ENCODE measurements around the gene LCTL.

Gene LCTL, protein sequence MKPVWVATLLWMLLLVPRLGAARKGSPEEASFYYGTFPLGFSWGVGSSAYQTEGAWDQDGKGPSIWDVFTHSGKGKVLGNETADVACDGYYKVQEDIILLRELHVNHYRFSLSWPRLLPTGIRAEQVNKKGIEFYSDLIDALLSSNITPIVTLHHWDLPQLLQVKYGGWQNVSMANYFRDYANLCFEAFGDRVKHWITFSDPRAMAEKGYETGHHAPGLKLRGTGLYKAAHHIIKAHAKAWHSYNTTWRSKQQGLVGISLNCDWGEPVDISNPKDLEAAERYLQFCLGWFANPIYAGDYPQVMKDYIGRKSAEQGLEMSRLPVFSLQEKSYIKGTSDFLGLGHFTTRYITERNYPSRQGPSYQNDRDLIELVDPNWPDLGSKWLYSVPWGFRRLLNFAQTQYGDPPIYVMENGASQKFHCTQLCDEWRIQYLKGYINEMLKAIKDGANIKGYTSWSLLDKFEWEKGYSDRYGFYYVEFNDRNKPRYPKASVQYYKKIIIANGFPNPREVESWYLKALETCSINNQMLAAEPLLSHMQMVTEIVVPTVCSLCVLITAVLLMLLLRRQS

DNA sequence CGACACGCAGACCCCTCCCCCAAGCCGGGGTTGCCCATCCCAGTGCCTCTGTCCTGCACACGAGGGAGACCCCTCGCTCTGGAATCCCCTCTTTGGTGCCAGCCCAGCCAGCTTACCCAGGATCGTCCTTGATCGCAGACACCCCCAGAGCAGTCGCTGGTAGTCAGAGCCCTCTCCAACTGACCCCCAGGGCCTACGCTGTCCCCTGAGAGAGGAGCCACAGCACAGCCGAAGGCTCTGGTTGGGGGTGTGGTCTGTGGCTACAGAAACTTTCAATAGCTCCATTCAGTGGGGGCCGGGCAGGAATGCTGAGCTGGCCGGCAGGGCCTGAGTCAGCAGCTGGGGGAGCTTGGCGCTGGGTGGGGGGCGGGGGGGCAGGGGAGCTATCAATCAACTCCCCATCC, at the start of gene LCTL:
TSS of gene LCTL (minus strand) at position 258 of the 404 bp plus-strand sequence. CDS start 633 bp downstream, outside the sequence.
- DNase-seq: no peak

DNA sequence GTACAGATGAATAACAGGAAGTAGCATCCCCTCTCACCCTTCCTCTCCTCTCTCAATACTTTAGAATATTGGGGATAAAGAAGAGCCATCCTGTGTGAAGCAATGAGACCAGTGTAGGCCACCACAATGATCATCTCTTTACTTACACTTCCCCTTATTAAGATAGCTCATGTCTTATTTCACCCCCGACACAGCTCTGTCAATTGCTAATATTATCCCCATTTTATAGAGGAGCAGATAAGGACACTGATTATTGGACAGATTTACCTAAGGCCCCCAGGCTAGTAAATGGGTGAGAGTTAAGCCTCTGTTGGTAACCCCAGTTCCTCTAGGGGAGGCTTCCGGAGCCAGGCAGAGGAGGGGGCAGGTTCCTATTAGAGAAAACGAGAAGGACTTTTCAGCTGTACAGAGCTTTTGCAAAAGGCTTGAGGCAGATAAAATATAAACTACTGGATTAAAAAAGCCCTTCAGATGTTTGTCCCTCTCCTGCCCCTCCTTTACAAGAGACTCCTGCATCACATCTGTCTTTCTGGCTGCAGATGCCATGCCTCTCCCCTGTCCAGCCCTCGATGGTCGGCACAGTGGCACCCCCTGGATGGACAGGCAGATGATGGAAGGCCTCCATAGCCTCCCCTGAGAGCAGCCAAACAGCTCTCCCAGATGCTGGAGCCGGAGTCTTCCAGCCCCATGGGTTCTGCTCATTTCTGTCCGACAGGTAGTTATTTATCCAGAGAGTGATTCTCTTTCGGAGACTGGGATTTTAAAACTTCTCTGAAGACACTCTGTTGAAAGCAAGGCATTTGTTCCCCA, 49.4 kb upstream of the LCTL start:
- no peak for DNase-seq

DNA sequence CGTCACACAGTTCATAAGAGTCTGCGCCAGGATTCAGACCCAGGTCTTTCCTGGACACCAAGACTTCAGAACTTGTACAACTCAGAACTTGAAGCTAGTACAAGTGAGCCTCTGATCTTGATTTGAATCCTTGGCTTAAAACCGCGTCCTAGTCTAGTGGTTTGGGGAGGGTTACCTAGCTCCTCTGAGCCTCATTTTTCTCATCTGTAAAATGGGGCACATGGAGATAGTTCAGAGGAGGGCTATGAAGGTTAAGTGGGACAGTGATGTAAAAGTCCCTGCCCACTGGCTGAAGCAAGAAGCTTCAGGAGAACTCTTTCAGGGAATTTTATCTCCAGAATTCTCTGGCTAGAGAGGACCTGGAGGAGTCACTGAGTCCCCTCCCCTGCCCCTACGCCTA, 48.7 kb upstream of the LCTL start:
- no peak for DNase-seq

DNA sequence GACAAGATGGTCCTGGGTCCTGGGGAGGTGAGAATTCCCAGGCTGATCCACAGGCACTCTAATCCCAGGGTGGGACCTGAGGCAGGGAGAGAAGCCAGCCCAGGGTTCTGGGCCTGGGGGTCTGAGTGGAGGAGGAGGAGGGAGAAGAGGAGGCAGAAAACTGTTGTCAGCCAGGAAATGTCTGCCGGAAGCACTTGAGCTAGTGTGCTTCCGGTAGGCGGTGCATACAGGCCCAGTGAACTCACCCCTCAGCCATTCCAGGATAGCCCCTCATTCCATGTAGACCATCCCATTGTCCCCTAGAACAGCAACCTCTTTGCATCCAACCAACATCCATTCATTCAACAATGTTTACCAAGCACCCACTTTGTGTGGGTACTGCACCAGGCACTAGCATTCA, 47.9 kb upstream of the LCTL start:
- no peak for DNase-seq

DNA sequence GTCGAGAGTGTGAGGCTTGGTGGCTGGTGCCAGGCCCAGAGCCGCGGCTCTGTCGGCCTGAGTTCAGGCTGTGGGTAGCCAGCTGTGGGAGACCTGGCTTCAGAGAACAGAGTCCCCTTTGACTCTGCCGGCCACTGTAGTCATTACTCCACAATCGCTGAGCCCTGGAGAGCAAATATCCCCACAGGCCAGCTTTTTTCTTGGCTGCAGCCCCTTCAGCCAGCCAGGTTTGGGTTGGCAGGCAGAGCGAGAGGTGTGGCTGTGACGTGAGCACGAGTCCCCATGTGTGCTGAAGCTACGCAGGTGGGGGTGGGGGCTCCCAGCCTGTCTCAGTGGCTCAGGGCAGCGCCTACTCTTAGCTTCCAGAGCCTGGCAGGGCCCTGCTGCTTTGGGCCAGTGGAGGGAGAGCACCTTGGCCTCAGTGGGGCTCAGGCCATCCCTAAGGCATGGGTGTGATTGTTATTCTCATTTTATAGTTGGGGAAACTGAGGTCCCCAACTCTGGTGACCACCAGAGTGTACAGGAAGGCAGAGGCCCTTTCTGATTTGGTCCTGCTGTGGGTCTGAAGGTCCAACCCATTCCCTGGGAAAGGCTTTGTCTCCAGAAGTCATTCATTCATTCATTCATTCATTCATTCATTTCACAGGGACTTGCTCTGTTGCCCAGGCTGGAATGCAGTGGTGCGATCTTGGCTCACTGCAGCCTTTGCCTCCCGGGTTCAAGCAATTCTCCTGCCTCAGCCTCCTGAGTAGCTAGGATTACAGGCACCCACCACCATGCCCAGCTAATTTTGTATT, 45.7 kb upstream of the LCTL start:
- no peak for DNase-seq

DNA sequence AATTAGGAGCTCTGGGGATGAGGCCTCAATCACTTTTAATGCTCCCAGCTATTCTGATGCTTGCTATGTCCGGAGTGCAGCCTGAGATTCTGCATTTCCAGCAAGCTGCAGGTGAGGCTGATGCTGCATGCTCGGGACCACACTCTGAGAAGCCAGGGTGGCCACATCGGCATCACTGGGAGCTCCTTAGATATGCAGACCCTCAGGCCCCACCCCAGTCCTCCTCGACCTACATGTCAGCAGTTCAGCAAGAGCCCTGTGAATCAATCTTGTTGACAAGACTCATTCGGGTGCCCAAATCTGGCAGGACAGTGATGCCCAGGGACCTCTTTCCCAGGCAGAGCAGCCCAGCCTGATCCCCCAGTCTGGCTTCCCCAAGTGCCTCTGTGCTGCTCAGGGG, 44.1 kb upstream of the LCTL start:
- no peak for DNase-seq

DNA sequence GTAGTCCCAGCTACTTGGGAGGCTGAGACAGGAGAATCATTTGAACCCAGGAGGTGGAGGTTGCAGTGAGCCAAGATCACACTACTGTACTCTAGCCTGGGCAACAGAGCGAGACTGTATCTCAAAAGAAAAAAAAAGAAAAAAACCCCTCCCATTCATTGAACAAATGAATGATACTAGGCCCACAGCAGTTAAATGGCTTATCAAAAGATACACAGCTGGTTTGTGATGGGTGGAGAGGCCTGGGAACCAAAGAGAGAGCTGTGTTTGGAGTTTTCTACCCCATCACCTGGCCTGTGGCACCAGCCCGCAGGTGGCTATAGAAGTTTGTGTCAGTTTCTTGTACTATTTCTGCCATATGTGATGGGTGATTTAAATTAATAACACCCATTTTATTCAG, 43.1 kb upstream of the LCTL start:
- DNase-seq: no peak

DNA sequence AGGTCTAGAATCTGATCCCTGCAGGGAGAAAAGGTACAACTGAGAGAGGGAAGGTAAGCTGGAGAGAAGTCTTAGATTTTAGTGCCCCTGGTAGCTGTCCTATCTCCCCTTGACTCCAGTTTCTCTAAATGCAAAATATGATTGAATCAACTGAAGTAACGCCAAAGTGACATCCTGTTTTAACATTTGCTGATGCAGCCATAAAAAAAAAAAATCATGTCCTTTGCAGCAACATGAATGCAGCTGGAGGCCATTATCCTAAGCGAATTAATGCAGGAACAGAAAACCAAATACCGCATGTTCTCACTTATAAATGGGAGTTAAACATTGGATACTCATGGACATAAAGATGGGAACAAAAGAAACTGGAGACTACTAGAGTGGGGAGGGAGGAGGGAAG, 42.4 kb upstream of the LCTL start:
- DNase-seq: no peak

DNA sequence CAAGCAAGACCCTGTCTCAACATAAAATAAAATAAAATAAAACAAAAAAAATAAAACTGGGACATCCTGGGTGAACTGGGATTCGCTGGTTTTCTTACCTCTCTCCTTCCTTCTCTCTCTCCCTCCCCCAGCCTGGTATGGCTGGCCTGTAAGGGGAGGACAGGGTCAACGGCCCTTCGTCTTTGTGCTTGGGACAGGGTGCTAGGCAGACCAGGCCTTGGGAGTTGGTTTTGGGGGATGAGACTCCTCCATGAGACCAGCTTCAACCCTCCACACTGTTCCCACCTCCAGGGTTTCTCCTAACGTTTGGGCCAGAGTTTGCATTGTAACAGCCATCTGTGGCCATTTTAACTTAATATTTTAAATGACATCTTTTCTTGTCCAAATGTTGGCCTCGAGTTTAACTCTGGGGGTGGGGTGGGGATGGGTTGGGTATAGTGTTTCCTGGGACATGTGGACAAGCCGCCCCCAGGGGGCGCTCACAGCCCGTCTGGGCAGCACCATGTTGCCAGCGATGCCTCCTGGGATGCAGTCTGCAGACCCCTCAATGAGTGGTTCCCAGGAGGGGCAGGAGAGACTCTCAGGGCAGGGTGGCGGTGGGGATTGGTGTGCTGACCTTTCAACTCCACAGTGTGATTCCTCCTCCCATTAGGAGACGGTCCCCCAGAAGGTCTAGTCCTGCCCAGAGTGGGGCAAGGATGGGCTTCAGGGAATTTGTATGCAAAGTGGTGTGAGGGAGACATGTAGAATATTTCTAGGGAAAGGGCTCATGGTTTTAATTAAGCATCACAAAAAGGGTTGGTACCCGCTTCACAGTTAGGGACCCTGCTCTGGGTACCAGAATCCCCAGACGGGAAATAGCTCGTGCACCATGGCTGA, 37.7 kb upstream of the LCTL start:
- peak; percentile 18 to 75 (median 54) for DNase-seq

DNA sequence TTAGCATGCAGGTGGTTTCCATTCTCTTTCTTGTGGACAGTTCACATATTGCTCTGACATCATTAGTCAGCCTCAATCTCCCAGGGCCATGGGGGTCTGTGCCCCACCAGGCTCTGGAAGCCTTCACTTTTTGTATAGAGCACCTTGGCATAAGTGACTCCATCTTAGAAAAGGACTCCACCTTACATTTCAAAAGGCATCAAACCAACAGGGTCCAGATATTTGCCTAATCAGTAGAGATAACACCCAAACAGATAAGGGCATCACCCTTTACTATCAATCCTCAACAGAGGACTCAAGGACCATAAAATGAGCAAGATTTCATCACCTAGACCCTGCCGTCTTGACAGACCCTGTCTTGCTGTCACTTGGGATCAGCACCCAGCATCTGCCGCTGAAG, 35.7 kb upstream of the LCTL start:
- DNase-seq: no peak

DNA sequence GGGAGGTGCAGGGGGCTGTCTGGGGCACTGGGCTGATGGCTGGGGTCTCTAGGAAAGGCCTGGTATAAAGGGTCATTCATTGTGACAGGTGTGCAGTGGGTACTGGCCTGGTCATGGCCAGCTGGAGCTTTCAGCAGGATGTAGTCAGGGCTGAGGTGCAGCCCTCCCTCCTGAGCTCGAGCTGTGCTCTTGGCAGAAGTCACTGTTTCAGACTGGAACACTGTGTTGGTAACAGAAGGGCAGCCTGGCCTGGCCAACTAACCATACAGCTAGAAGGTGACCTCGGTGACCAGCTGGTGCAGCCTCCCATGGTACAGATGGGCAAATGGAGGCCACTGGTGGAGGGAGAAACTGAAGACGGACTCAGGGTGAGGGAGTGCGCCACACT, 34.4 kb upstream of the LCTL start:
- DNase-seq: no peak

DNA sequence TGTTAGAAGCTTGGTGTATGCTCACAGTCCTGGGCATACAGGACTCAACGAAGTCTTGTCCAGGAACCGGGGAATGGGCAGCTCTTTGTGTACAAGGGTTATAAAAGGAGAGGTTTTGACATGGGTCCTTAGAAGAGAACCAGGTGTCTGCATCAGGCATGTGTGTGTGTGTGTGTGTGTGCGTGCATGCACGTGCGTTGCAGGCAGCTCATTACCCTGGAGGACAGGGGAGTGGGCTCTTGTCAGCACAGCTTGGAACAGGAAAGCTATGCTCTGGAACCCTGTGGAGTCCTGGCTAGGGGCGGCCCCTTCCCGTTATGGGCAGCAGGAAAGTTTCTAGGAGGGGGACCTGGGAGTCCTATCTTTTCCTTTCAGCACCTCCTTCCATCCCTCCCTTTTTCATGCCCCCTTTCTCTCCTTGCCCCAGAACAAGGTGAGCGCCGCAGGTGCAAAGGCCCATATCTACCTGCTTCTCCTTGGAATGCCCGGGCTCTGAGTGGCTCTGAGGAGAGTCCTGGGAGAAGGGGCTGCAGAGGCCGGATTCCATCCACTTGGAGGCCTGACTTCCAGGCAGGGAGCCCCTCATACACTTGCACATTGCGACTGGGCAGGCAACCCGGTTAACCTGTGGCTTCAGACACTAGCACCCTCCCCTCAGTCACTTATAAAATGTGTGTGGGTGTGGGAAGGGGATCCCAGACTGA, 33.9 kb upstream of the LCTL start:
- no peak for DNase-seq

DNA sequence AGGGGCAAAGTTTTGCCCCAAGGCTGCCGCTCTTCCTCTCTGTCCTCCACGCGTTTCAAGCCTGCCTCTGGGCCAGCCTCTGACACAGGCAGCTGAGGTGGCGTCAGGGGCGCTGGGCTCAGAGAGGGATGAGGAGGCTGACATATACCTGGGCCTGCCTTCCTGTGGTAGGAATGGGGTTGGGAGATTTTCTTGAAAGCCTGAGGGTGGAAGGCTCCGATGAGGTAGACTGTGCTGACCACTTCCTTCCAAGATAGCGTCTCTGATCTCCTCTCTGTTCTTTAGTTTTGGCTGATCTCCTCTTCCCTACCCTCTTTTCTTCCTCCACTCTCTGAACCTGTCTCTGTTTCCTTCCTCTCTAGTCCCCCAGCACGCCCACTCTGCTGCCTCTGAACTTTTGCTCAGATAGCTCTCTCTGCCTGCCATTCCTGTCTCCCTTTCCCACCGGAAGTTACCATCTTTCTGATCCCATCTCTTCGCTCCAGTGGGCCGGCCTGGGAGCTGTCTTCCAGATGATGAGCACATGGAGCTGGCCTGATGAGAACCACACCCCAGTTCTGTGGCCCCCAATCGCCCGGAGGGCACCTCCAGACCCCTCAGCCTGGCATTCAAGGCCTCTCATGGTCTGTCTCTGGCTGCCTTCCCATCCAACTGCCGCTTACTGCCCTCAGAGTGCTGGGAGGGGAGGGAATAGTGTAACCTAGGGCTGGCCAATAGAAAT, 32.5 kb upstream of the LCTL start:
- no peak for DNase-seq

DNA sequence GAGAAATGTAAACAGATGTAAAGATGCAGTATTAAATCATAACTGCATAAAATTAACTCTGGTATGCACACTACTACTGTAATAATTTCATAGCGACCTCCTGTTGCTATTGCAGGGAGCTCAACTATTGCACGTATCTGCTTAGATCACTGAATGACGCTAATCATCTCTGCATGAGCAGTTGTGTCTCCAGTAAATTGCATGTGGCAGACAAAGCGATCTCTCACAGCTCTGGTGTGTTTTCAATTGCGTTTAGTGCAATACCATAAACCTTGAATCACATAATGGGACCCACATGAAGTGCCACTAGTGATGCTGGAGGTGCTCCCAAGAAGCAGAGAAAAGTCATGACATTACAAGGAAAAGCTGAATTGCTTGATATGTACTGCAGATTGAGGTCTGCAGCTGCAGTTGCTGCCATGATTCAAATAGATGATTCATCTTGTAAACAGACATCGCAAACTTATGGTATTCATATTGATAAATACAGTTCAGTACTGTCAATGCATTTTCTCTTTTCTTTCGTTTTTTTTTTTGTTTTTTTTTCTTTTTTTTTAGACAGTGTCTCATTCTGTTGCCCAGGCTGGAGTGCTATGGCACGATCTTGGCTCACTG, 30.2 kb upstream of the LCTL start:
- DNase-seq: no peak

DNA sequence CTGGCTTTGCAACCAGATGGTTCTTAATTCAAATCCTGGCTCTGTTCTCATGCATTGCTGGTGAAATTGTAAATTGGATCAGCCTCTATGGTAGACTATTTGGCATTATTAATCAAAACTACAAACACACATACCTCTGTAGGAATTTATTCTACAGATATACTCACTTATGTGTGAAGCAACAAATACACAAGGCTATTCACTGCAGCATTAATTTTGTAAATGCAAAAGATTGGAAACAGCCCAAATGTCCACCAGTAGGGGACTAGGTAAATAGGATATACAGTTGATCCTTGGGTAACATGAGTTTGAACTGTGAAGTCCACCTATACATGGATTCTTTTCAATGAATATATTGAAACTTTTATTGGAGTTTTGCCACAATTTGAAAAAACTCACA, 29.5 kb upstream of the LCTL start:
- DNase-seq: no peak

DNA sequence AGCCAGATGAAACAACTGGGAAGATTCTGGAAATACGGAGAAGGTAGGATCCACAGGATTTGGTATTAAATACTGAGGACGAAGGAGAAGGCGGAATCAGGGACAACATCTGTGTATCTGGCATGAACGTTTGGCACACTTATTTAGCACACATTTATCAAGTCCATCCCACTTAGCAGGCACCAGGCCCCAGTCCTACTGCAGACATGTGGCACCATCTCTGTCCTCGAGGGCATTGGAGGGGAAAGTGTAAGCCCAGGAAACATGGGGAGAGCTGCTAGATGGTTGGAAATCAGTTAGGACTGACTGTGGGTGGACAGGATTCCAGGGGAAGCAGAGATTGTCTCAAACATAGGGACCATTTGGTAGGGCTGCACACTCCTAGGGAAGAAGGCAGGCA, 29.0 kb upstream of the LCTL start:
- DNase-seq: no peak

DNA sequence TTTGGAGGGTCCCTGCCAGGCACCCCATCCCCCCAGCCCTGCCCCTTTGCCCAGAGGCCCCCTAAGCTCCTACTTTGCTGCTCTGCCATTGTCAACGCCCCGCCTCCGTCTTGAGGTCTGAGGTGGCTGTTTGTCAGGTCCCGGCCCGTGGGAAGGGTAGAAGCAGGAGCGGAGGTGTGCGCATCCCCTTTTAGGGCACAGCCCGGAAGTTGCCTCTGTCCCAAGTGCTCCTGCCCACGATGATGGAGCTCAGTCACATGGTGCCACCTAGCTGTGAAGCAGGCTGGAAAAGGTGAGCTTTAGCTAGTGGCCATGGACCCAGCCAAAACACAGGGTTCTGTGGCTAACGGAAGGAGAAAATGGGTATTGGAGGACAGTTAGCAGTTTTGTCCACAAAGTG, 28.5 kb upstream of the LCTL start:
- no peak for DNase-seq

DNA sequence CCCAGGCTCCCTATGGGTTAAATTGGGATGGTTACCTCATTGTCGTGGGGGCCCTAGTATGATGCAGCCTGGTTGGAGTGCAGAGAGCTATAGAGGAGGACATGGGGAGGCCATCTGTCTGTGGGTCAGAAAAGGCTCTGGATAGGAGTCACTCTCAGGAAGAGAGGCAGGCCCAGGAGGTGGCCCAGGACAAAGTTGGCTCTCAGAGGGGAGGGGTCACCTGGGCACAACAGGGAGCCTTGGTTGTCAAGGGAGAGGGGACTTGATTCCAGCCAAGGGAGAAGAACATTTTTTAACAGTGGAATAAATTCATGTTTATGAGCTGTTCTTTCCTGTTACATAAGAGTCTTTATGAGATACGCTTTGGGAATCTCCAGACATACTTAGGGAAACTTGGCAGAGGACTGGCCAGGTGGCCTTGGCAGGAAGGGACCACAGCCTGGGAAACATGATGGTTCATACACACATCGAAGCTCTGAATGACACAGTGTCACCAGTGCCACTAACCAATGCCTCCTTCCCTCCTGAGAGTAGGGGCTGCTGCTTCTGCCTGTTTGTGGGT, 27.5 kb upstream of the LCTL start:
- DNase-seq: no peak

DNA sequence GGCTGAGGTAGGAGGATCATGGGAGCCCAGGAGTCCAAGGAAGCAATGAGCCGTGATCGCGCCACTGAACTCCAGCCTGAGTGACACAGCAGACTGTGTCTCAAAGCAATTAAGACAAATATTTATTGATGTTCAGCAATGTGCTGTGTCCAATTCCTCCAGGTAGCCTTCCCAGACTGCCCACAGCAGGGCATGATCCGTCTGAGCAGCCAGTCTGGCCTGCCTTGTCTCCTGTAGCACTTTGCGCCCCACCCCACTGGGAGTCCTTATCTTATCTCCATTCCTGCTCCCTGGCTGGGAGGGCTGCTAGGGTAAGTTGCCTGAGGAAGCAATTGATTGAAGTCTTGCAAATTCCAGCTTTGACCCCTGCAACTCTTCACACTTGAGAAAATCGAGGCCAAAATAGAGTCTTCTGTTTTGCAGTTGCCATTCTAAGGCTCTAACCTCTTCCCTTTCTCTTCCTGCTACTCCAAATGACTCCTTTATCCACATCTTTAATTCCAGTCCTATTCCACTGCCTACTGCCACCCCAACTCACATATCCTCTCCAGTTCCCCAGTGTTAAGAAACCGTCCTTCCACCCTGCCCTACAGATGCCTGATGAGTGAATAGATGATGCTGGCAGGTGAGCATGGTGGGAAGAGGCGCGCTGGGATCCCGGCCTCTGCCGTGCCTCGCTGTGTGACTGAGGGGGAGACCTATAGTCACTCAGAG, 26.9 kb upstream of the LCTL start:
- no peak for DNase-seq

Data from stimulated activated naive CD4-positive, alpha-beta T cell (primary cell).